HG03097 (cell line): ENCODE data around the gene VWA5A.
A peak's percentile ranks its signal among the peaks of the same experiment; 100 is the strongest.

ENCODE experiments used
- ATAC-seq: cut with Tn5 transposase; IDR thresholded peaks from one replicate; pipeline ENCODE4 v1.9.1; 2021; ENCODE audit not compliant: unreplicated experiment, low FRiP score

VWA5A gene

DNA sequence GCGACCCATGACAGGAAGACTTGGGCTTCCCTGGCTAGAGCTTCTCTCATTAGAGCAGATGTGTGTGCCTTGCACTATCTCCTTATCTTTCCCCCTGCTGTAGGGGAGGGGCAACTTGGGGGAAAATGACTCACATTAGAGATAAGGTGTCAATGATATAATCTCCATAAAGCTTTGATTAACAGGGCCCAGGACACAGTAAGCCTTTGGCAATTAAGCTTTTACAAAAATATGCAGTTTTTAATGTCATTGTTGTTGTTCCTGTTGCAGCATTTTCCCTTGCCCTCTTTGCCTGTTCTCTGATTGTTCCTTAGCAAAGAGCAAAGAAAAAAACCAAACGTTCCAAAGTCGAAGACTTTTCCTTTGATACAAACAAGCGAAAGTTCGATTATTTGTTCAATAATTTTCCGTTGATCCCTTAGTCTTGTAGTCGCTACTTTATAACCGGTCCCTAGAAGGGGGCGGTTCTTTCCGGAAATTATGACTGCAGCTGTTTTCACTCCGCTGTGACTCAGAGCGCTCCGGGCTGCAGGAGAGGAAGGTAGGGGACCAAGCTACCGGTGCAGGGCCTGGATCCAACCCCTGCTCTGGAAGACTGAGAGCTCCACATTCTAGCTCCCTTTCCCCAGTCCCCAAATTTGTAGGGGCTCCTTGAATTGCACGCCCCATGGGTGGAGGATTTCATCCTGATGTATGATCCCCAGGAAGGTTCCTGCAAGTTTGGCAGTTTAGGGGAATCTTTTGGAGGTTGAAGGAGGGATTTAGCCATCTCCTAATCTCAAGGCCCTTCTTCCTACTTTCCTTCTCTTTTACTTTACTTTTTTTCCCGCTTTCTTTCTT lies at the start of gene VWA5A:
Gene VWA5A, plus strand, starts transcription at position 509 of the 840 bp plus-strand sequence. CDS start 2,062 bp downstream, outside the sequence.
- peak; percentile 99 for ATAC-seq

- no peak for ATAC-seq
Measured at GRCh38 chr11:124068601-124069110, 46.6 kb upstream of the VWA5A start.

DNA sequence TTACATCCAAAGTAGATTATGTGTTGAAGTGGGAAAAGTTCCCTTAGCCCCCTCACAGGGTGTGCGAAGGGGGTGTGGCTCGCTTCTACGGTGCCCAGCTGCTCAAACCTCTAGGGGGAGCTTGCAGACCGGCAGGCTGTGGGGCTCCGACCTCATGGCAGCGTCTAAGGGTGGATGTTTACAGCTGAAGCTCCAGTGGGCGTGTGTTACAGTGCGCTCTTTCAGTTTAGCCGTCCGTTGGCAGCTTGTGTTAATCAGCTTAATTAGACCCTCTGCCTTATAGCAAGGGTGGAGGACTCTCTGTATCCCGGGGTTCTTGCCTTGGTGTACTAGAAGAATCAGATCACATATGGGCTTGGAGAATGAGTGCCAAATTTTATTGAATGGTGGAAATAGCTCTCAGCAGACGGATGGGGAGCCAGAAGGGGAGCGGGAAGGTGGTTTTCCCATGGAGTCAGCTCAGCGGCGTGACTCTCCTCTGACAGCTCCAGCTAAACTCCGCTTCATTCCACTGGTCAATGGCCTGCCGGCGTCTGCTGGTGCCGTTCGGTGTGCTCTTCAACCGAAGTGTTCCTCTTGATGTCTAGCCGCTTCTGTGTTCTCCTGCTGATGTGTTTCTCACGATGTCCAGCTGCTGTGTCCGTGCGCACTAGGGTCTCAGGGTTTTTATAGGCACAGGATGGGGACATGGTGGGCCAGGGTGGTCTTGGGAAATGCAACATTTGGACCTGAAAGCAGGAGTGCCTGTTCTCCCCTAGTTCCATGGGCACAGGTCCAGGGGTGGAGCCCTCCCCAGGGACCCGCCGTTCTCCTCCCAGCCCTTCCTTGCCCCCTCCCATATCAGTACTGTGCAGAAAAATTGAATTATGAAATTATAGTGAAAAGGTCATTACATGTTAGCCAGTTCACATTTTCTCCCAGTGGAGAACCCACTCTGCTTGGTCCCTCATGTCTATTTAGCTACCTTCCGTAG lies 45.5 kb upstream of the VWA5A start:
- ATAC-seq = peak; percentile 72

DNA sequence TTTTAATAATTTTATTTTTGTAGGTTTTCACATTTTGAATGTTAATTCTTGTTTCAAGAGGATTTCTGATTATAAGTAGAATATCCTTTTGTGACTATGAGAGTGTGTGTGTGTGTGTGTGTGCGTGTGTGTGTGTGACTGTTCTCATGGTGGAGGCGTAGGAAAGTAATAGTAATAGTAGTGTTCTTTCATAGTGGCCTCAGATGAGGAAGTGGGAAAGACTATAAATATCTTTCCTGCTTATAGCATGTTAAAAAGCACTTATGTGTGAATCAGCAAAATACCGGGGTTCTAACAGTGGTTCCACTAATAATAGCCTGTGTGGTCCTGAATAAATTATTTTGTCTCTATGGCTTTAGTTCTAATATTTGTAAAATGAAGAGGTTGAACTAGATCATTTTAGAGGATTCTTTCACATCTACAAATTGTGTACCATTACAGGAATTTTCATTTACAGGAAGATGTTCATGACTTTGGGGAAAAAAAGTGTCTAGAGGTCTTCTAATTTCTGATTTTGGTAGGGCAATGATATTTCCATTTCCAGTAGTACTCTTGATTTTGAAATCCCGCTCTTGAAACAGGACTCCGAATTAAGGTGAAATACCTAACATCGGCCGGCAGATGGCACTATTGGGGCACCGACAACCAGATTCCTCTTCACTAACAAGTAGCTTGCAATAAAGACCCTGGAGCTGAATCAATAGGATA lies 44.2 kb upstream of the VWA5A start:
- ATAC-seq = peak; percentile 73

GRCh38 chr11:124071623-124071948 lies 43.7 kb upstream of the VWA5A start:
- ATAC-seq = no peak

DNA sequence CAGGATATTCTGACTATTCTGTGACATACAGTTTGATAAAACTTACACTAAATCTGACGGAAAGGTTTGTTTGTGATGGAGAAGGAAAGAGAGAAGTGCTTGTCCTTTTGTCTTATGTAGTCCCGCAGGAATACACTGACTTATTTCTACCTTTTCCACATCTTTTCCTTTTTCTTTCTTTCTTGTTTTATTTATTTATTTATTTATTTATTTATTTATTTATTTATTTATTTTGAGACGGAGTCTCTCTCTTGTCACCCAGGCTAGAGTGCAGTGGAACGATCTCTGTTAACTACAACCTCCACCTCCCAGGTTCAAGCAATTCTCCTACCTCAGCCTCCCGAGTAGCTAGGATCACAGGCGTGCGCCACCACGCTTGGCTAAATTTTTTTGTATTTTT lies 43.1 kb upstream of the VWA5A start:
- ATAC-seq = no peak

DNA sequence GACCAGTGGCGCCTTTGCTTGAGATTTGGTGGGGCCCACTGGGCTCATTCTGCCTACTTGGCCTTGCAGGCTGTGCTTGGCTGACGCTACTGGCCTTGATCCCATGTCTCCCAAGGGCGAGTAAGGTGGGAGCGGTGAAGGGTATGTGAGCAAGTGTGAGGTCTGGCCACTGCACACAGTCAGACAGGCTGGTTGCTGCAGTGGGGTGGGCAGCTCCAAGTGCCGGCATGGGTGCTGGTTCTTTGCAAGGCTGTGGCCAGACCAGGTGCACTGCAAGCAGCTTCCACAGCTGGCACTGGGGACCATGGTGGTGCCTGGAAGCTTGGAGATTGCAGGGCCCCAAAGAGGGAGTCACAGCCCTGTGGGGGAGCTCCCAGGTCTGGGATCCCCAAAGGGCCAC lies 40.7 kb upstream of the VWA5A start:
- ATAC-seq = no peak

DNA sequence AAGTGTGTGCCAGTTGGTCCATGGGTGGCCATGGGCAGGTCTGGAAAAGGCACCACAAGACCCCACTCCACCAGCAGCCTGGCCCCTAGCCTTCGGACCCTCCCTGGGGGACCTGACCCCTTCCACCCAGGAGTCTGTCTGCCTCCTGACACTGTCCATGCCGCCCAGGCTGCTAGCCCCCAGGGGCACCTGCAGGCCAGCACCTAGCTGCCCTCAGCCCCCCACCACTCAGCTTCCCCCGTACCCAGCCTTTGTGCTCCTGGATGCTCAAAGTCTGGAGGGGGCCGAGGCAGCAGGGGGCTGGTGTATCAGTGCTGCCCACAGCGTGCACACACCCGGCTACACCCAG lies 39.8 kb upstream of the VWA5A start:
- no peak for ATAC-seq

DNA sequence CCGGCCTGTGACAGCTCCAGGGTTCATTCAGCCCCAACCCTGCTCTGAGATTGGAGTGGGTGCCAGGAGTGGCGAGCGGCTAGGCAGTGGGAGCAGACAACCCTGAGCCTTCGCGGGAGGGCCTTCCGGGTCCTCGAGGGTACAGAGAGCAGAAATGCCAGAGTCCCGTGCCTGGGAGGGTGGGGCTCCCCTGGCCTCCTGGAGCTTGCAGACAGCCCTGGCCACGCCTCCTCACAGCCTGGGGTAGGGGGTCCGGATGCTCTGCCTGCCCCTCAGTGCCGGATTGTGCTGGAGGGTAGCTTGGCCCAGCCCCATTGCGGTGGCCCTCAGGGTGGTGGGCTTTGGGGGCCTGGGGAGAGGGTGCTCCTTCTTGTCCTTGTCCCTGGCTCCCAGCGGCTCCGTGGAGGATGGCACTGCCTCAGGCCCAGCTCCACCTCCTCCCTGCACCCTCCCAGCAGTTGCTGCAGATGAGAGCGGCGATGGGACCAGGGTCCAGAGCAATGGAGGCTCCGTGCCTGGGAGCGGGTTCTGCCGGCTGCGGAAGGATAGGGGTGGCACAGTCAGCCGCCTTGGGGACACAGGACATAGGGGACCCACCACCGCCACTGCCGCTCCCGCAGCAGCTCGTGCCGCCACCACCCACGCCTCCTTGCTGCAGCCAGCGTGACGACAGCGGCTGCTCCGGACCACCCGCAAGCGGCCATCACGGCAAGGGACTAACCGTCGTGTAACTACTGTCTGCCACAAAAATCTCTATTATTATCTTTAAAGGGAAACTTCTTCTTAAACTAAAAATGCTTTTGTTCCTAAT lies 39.2 kb upstream of the VWA5A start:
- no peak for ATAC-seq

DNA sequence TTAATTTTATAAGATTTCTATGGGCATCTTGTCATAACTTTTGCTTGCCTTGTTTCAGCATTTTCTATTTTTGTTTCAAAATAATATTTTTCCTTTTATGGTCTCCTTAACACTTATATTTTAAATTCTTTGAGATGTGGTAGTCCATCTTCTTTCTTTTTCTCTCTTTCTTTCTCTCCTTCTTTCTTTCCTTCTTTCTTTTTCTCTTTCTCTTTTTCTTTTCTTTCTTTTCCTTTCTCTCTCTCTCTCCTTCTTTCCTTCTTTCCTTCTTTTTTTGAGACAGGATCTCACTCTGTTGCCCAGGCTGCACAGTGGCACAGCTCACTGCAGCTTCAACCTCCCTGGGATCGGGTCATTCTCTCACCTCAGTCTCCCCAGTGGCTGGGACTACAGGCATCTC lies 38.0 kb upstream of the VWA5A start:
- no peak for ATAC-seq

GRCh38 chr11:124078591-124078990 lies 36.7 kb upstream of the VWA5A start:
- no peak for ATAC-seq

DNA sequence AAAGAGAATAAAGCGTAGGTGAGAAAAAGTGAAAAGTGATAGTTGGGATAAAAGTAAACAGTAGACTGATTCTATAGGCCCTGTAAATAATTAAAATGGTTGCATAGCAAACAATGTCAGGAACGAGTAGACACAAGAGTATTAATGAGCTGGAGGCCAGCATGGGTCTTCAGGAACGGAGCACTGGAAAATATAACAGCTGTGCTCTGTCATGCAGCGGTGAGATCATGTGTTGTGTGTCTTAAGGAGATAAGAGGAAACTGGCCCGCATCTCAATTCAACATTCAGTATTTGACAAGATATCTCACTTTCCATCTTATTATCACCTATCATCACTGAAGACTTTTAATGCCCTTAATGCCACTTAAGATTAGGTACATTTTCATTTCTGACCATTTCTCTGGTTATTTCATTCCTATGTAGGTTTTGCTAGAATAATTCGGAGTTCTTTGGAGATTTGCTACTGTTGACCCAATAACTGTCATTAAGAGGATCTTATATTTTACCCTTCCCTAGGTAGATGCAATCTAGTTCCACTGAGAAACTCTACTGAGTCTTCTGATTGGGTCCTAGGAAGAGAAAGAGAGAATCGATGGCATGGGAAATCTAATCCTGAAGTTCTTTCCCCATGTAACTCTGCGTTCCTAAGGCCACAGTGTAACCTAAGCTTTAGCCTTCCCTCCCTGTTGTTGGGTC lies 35.5 kb upstream of the VWA5A start:
- ATAC-seq = no peak

GRCh38 chr11:124080327-124081001 lies 34.8 kb upstream of the VWA5A start:
- ATAC-seq = no peak

DNA sequence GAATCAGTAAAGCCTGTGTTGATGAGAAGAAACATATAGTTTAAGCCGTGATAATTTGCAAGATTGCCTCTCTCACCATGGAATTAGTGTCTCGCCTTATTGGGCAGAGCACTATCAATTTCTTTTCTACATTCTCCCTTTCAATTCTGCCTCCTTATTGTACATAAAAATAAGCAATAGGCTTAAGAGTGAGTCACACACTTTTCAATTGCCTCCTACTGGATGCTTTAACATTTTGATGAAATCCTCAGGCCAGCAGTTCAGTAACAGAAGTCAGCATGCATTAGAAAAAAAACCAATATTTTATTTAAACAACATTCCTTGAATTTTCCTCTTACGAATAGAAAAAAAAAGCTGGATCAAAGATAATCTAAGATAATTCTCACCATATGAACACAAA lies 33.8 kb upstream of the VWA5A start:
- ATAC-seq = no peak

DNA sequence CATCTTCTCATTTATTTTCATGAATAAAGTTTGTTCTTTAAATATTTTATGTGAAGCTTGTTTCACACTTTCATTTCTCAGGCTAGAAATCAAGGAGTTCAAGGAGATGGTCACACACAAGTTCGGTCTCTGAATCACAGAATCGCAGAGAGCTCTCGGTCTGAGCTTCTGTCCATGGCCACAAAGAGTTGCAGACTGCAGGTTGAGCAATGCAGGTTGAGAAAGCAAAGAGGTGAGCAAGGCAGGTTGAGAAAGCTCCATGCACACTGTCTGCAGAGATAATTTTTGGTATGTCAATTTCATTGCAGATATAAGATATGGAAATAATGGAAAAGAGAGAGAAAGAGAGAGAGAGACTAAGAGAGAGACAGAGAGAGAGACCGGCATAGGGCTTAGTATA lies 32.9 kb upstream of the VWA5A start:
- no peak for ATAC-seq

- ATAC-seq = no peak
Measured at GRCh38 chr11:124085583-124085982, 29.7 kb upstream of the VWA5A start.

GRCh38 chr11:124085997-124086846 lies 29.0 kb upstream of the VWA5A start:
- no peak for ATAC-seq

GRCh38 chr11:124090996-124091395 lies 24.3 kb upstream of the VWA5A start:
- ATAC-seq = no peak
